Effector memory CD8-positive, alpha-beta T cell (primary cell): ENCODE data around the gene FCHO1.

ENCODE experiments used
- ATAC-seq: fragments of 150-1000 bp; cut with Tn5 transposase; replicated peaks from 2 replicates; pipeline ENCODE4 v1.10.0; 2021; ENCODE audit warnings: mild to moderate bottlenecking, moderate library complexity
- DNase-seq, 3 experiments: peaks; one replicate each; pipeline ENCODE4 v3.0.0; 2021
- H3K27ac Mint-ChIP-seq, 2 donors: one replicate each; pipeline ENCODE4 v1.8.0; 2022; ENCODE audit warnings: mild to moderate bottlenecking in 2 of 2, mixed read lengths in 2 of 2, moderate library complexity in 2 of 2
- H3K27me3 Mint-ChIP-seq, 2 donors: one replicate each; pipeline ENCODE4 v1.8.0; 2022; ENCODE audit warnings: mixed read lengths in 2 of 2
- H3K36me3 Mint-ChIP-seq: one replicate; pipeline ENCODE4 v1.8.0; 2022; ENCODE audit warnings: mild to moderate bottlenecking, moderate library complexity, mixed read lengths; ENCODE audit not compliant: insufficient read depth
- H3K4me1 Mint-ChIP-seq, 2 donors: one replicate each; pipeline ENCODE4 v1.8.0; 2022; ENCODE audit warnings: low read depth in 2 of 2, mixed read lengths in 2 of 2
- H3K4me3 Mint-ChIP-seq, 2 donors: one replicate each; pipeline ENCODE4 v1.8.0; 2022; ENCODE audit warnings: mild to moderate bottlenecking in 2 of 2, mixed read lengths in 2 of 2, moderate library complexity in 2 of 2
- H3K9me3 Mint-ChIP-seq, 2 donors: one replicate each; pipeline ENCODE4 v1.8.0; 2022; ENCODE audit warnings: mixed read lengths in 2 of 2

Gene FCHO1

DNA sequence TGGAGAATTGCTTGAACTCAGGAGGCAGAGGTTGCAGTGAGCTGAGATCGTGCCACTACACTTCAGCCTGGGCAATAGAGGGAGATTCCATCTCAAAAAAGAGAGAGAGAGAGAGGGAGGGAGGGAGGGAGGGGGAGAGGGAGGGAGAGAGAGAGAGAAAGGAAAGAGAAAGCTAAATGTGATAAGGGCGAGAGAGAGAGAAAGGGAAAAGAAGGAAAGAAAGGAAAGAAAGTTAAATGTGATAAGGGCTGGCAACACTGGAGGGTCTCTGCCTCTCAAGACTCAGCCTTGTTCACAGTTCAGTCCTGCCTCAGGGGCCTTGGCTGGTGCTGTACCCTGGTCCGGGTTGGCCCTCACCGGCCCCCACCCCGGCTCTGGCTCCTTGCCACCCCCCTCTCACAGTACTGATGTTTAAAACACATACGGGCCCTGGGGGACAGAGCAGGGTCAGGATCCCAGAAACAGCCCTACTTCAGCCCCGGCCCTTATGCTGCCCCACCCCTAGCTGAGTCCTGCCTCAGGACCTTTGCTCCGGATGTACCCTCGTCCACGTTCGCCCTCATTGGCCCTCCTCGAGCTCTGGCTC lies 28.5 kb upstream of the FCHO1 start:
- no peaks in the 10 kb centered on the region for H3K27me3 Mint-ChIP-seq
- H3K27ac Mint-ChIP-seq = peak overlapping the region in 1 of 2 donors; percentile 38
- peaks cover 33 to 39% of the 10 kb centered on the region in 2 donors for H3K4me1 Mint-ChIP-seq
- peaks cover 23% of the 10 kb centered on the region for H3K36me3 Mint-ChIP-seq
- no peak for ATAC-seq
- DNase-seq = no peak
- no peaks in the 10 kb centered on the region for H3K9me3 Mint-ChIP-seq
- no peak overlapping the region for H3K4me3 Mint-ChIP-seq

DNA sequence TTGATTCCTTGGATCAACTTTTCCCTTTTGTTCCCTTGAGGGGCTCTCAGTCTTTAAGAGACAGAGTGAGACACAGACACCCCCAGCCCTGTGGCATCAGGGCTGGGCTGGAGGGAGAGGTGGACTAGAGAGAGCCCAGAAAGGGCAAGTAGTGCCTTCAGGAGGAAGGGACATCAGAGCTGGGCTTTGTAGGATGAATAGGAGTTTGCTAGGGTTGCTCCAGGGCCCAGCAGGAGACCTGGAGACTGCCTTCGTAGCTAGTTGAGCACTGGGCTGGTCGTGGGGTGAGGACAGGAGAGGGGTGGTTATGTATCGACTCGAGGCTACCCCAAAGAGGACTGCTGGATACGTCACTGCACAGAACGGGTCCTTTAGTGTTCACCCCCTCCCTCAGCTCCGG lies 26.6 kb upstream of the FCHO1 start:
- Mint-ChIP-seq H3K27ac (peak overlapping the region in 1 of 2 donors; percentile 77), H3K4me1 (peaks cover 26 to 31% of the 10 kb centered on the region in 2 donors), H3K36me3 (peaks cover 39% of the 10 kb centered on the region), H3K9me3 (no peaks in the 10 kb centered on the region), H3K4me3 (no peak overlapping the region), H3K27me3 (no peaks in the 10 kb centered on the region)
- DNase-seq (no peak), ATAC-seq (no peak)

DNA sequence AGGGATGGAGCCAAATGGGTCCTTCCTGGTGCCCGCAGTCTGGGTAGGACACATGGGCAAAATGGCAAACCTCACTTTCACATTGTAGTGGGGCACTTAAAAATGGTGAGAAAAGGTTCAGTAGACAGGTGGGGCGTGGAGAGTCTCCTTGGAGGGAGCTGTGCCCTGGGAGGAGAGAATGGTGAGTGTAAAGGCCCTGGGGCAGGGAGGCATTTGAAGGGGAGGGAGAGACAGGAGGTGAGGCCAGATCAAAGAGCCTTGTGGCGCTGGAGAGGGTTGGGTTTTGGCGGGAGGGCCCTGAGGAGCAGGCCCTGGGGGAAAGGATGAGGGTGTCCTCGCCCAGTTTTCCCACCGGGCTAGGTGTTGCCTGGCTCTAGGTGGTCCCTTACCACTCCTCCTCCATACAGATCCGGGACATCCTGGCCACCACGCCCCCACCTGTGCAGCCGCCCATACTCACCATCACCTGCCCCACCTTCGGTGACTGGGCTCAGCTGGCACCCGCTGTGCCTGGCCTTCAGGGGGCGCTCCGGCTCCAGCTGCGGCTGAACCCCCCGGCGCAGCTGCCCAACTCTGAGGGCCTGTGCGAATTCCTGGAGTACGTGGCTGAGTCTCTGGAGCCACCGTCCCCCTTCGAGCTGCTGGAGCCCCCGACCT lies 25.7 kb upstream of the FCHO1 start:
- Mint-ChIP-seq H3K27ac (no peak overlapping the region), H3K36me3 (peaks cover 47% of the 10 kb centered on the region), H3K27me3 (no peaks in the 10 kb centered on the region), H3K9me3 (no peaks in the 10 kb centered on the region), H3K4me3 (no peak overlapping the region), H3K4me1 (peaks cover 23 to 26% of the 10 kb centered on the region in 2 donors)
- DNase-seq (no peak), ATAC-seq (no peak)

DNA sequence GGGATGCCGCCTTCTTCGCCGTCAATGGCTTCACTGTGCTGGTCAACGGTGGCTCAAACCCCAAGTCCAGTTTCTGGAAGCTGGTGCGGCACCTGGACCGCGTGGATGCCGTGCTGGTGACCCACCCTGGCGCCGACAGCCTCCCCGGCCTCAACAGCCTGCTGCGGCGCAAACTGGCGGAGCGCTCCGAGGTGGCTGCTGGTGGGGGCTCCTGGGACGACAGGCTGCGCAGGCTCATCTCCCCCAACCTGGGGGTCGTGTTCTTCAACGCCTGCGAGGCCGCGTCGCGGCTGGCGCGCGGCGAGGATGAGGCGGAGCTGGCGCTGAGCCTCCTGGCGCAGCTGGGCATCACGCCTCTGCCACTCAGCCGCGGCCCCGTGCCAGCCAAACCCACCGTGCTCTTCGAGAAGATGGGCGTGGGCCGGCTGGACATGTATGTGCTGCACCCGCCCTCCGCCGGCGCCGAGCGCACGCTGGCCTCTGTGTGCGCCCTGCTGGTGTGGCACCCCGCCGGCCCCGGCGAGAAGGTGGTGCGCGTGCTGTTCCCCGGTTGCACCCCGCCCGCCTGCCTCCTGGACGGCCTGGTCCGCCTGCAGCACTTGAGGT lies 25.0 kb upstream of the FCHO1 start:
- no peaks in the 10 kb centered on the region for H3K9me3 Mint-ChIP-seq

DNA sequence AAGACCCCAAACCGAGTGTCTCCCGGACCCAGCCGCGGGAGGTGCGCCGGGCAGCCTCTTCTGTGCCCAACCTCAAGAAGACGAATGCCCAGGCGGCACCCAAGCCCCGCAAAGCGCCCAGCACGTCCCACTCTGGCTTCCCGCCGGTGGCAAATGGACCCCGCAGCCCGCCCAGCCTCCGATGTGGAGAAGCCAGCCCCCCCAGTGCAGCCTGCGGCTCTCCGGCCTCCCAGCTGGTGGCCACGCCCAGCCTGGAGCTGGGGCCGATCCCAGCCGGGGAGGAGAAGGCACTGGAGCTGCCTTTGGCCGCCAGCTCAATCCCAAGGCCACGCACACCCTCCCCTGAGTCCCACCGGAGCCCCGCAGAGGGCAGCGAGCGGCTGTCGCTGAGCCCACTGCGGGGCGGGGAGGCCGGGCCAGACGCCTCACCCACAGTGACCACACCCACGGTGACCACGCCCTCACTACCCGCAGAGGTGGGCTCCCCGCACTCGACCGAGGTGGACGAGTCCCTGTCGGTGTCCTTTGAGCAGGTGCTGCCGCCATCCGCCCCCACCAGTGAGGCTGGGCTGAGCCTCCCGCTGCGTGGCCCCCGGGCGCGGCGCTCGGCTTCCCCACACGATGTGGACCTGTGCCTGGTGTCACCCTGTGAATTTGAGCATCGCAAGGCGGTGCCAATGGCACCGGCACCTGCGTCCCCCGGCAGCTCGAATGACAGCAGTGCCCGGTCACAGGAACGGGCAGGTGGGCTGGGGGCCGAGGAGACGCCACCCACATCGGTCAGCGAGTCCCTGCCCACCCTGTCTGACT lies 24.1 kb upstream of the FCHO1 start:
- DNase-seq (no peak), ATAC-seq (no peak)
- no peaks in the 10 kb centered on the region for H3K9me3 Mint-ChIP-seq
- no peak overlapping the region for H3K4me3 Mint-ChIP-seq
- H3K36me3 Mint-ChIP-seq = peaks cover 62% of the 10 kb centered on the region
- H3K4me1 Mint-ChIP-seq = peaks cover 21 to 22% of the 10 kb centered on the region in 2 donors
- no peaks in the 10 kb centered on the region for H3K27me3 Mint-ChIP-seq
- peak overlapping the region in 1 of 2 donors; percentile 44 for H3K27ac Mint-ChIP-seq

More for the DNA sequence above, 25.0 kb upstream of the FCHO1 start:
- DNase-seq = no peak
- H3K36me3 Mint-ChIP-seq = peaks cover 53% of the 10 kb centered on the region
- no peak overlapping the region for H3K4me3 Mint-ChIP-seq
- no peak for ATAC-seq
- no peak overlapping the region for H3K27ac Mint-ChIP-seq
- H3K27me3 Mint-ChIP-seq = no peaks in the 10 kb centered on the region
- H3K4me1 Mint-ChIP-seq = peaks cover 20 to 23% of the 10 kb centered on the region in 2 donors

DNA sequence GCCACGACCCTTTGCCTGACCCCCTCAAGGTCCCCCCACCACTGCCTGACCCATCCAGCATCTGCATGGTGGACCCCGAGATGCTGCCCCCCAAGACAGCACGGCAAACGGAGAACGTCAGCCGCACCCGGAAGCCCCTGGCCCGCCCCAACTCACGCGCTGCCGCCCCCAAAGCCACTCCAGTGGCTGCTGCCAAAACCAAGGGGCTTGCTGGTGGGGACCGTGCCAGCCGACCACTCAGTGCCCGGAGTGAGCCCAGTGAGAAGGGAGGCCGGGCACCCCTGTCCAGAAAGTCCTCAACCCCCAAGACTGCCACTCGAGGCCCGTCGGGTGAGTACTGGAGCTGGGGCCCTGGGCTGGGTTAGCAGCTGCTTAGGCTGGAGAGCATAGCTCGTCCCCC lies 23.4 kb upstream of the FCHO1 start:
- peak overlapping the region in 1 of 2 donors; percentile 44 for H3K27ac Mint-ChIP-seq
- H3K27me3 Mint-ChIP-seq = no peaks in the 10 kb centered on the region
- ATAC-seq = no peak
- H3K36me3 Mint-ChIP-seq = peaks cover 65% of the 10 kb centered on the region
- DNase-seq = no peak
- H3K4me1 Mint-ChIP-seq = peaks cover 21 to 28% of the 10 kb centered on the region in 2 donors
- H3K9me3 Mint-ChIP-seq = no peaks in the 10 kb centered on the region
- no peak overlapping the region for H3K4me3 Mint-ChIP-seq

DNA sequence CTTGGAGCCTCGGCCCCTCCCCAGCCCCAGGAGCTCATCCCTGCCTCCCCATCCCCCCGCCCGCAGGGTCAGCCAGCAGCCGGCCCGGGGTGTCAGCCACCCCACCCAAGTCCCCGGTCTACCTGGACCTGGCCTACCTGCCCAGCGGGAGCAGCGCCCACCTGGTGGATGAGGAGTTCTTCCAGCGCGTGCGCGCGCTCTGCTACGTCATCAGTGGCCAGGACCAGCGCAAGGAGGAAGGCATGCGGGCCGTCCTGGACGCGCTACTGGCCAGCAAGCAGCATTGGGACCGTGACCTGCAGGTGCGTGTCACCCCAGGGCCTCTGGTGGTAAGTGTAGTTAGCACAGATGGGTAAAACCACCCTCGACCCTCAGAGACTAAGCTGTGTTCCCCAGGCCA lies 18.1 kb upstream of the FCHO1 start:
- Mint-ChIP-seq H3K27me3 (no peaks in the 10 kb centered on the region), H3K9me3 (no peaks in the 10 kb centered on the region), H3K4me3 (no peak overlapping the region), H3K36me3 (peaks cover 59% of the 10 kb centered on the region), H3K27ac (no peak overlapping the region), H3K4me1 (peaks cover 14 to 24% of the 10 kb centered on the region in 2 donors)
- ATAC-seq = no peak
- DNase-seq = no peak

DNA sequence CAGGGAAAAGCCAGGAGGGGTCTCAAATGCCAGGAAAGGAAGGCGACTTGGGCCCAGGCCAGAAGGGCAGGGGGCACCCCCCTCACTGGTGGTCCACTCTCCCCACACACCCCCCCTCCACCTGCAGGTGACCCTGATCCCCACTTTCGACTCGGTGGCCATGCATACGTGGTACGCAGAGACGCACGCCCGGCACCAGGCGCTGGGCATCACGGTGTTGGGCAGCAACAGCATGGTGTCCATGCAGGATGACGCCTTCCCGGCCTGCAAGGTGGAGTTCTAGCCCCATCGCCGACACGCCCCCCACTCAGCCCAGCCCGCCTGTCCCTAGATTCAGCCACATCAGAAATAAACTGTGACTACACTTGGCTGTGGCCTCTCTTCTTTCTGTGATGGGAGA lies 17.1 kb upstream of the FCHO1 start:
- Mint-ChIP-seq H3K36me3 (peaks cover 51% of the 10 kb centered on the region), H3K4me1 (peaks cover 14 to 26% of the 10 kb centered on the region in 2 donors), H3K27ac (no peak overlapping the region), H3K4me3 (no peak overlapping the region), H3K9me3 (no peaks in the 10 kb centered on the region), H3K27me3 (no peaks in the 10 kb centered on the region)
- ATAC-seq (no peak), DNase-seq (no peak)

DNA sequence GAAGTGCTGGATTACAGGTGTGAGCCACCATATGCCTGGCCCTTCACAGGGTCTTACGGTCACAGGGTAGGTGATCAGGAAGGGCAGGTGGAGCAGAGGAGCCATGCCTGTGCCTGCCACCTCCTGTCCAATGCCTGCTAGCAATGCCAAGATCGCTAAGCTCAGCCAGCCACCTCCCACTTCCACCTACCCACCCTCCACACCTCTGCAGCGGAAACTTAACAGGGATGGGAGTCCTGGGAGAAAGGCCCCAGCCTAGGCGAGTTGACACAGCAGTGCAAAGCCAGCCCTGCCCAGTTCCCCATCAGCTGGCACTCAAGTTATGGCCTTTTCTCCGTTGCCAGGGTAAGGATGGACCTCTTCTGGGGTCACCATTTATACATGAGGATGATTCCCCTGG lies 15.9 kb upstream of the FCHO1 start:
- H3K4me3 Mint-ChIP-seq = no peak overlapping the region
- H3K27ac Mint-ChIP-seq = no peak overlapping the region
- no peak for DNase-seq
- H3K4me1 Mint-ChIP-seq = peaks cover 14 to 22% of the 10 kb centered on the region in 2 donors
- H3K27me3 Mint-ChIP-seq = no peaks in the 10 kb centered on the region
- no peak for ATAC-seq
- no peaks in the 10 kb centered on the region for H3K9me3 Mint-ChIP-seq
- peaks cover 40% of the 10 kb centered on the region for H3K36me3 Mint-ChIP-seq

DNA sequence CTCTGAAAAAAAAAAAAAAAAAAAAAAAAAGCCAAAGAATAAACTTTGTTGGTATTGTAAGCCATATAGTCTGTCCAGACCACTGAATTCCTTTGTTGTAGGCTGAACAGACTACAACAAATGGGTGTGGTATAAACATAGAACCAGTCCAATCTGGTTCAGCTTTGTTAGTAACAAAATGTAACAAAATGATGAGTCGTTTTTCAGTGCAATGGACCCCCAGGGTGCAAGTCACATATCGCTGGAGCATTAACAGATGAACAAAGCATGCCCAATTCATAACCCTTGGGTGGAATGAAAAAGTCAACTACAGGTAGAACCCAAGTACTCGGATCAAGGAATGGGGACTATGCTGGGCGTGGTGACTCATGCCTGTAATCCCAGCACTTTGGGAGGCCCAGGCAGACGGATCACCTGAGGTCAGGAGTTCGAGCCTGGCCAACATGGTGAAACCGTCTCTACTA lies 13.6 kb upstream of the FCHO1 start:
- Mint-ChIP-seq H3K27ac (no peak overlapping the region), H3K36me3 (peaks cover 25% of the 10 kb centered on the region)

DNA sequence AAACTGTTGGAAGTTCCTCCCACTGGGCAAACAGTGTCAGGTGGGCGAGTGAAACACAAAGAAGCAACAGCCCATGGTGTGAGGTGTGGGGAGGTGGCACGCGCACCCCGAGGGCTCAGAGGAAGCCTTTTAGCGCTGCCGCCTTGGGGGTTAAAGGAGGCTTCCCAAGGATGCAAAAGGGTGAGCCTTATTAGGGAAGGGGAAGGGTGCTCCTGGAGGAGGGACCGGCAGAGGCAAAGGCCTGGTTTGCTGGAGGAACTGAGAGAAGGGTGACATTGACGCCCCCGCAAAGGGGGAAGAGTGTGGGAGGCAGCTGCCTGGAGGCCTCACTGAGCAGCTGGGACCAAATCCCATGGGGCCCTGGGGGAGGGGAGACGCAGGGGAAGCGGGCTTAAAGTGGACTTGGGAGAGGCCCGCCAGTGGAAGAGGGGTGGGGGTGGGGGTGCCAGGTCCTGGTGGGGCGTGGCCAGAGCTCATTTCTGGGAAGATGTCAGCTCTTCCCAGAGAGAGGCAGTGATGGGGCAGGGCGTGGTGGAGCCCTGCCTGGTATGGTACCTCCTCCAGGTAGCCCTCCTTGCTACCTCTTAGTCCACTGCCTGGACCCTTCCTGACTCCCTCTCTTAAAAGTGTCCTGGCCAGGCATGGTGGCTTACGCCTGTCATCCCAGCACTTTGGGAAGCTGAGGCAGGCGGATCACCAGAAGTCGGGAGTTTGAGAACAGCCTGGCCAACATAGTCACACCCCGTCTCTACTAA lies 12.0 kb upstream of the FCHO1 start:
- H3K4me3 Mint-ChIP-seq = no peak overlapping the region
- no peaks in the 10 kb centered on the region for H3K27me3 Mint-ChIP-seq
- no peaks in the 10 kb centered on the region for H3K9me3 Mint-ChIP-seq
- peaks cover 0 to 4% of the 10 kb centered on the region in 2 donors for H3K4me1 Mint-ChIP-seq
- ATAC-seq = no peak
- no peak for DNase-seq
- H3K27ac Mint-ChIP-seq = no peak overlapping the region
- H3K36me3 Mint-ChIP-seq = peaks cover 25% of the 10 kb centered on the region

More for the DNA sequence above, 13.6 kb upstream of the FCHO1 start:
- DNase-seq (no peak), ATAC-seq (no peak)
- Mint-ChIP-seq H3K27me3 (no peaks in the 10 kb centered on the region), H3K4me1 (peaks cover 0 to 4% of the 10 kb centered on the region in 2 donors), H3K4me3 (no peak overlapping the region), H3K9me3 (no peaks in the 10 kb centered on the region)

DNA sequence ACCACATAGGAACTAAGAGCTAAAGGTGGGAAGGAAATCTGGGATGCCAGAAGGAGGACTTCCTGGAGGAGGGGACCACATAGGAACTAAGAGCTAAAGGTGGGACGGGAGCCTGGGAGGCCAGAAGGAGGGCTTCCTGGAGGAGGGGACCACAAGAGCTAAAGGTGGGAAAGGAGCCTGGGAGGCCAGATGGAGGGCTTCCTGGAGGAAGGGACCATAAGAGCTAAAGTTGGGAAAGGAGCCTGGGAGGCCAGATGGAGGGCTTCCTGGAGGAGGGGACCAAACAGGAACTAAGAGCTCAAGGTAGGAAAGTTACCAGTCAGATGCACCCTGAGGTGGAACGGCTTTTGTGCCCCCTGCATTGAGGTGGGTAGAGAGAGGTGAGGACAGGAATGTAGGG lies 9.8 kb upstream of the FCHO1 start:
- Mint-ChIP-seq H3K27ac (peak overlapping the region; percentile 9 to 41), H3K27me3 (no peaks in the 10 kb centered on the region), H3K4me1 (peaks cover 3 to 7% of the 10 kb centered on the region in 2 donors), H3K9me3 (no peaks in the 10 kb centered on the region), H3K4me3 (no peak overlapping the region), H3K36me3 (peaks cover 15% of the 10 kb centered on the region)
- no peak for DNase-seq
- ATAC-seq = no peak
